HEK293 (cell line): ENCODE measurements around the gene PSD2.

Experiments used
- CTCF ChIA-PET: fragments of 350-600 bp; formaldehyde crosslinking; extraction: SDS; loops from one replicate; lab custom pipeline; 2021; ENCODE audit warnings: antibody characterized with exemption; lab: Yijun Ruan, JAX
- POLR2A ChIA-PET: fragments of 300-600 bp; formaldehyde crosslinking; extraction: SDS; loops from one replicate; lab custom pipeline; 2020; ENCODE audit warnings: antibody characterized with exemption, inconsistent platforms; lab: Yijun Ruan, JAX
- H3K27ac ChIP-seq: fragments of 200-500 bp; sonication (Bioruptor generic); 2 replicates; pipeline ENCODE4 v1.5.1; 2014; ENCODE audit warnings: low read depth, low read length, control low read depth, inconsistent platforms; ENCODE audit errors: extremely low read depth
- H3K36me3 ChIP-seq, 2 experiments: fragments of 200-500 bp in 1 of 2; sonication (Bioruptor generic) in 1 of 2; 1 replicate in 1 of 2; 2 replicates in 1 of 2; pipeline ENCODE4 v1.5.1; 2014 to 2017; ENCODE audit warnings: inconsistent platforms in 2 of 2, low read length in 2 of 2; ENCODE audit not compliant: control insufficient read depth in 2 of 2, insufficient read depth in 1 of 2
- H3K4me1 ChIP-seq: fragments of 200-500 bp; sonication (Bioruptor generic); 2 replicates; pipeline ENCODE4 v1.5.1; 2014; ENCODE audit warnings: mild to moderate bottlenecking, low read length, inconsistent platforms; ENCODE audit not compliant: control insufficient read depth, insufficient read depth
- H3K4me3 ChIP-seq: 2 replicates; pipeline ENCODE4 v1.5.1; 2011; ENCODE audit warnings: low read depth, mild to moderate bottlenecking, control low read depth, low read length, moderate library complexity
- H3K9me3 ChIP-seq: fragments of 200-500 bp; sonication (Bioruptor generic); 2 replicates; pipeline ENCODE4 v1.5.1; 2014; ENCODE audit warnings: low read depth, low read length, inconsistent platforms; ENCODE audit not compliant: control insufficient read depth, insufficient read depth
- GLIS1 ChIP-seq: fragments of 450-650 bp; formaldehyde crosslinking; IDR thresholded peaks from 2 replicates; pipeline ENCODE4 v1.5.1; 2016; ENCODE audit warnings: missing biosample characterization, missing genetic modification characterization
- GLIS2 ChIP-seq: fragments of 450-650 bp; formaldehyde crosslinking; IDR thresholded peaks from 2 replicates; pipeline ENCODE4 v1.5.1; 2016; ENCODE audit warnings: missing biosample characterization, missing genetic modification characterization
- KLF8 ChIP-seq: fragments of 450-650 bp; formaldehyde crosslinking; IDR thresholded peaks from 2 replicates; pipeline ENCODE4 v1.5.1; 2016; ENCODE audit warnings: missing biosample characterization, missing genetic modification characterization
- MEIS1 ChIP-seq: sonication (generic); formaldehyde crosslinking; IDR thresholded peaks from 2 replicates; pipeline ENCODE4 v1.8.1; 2022; ENCODE audit warnings: missing genetic modification reagents, mild to moderate bottlenecking, borderline replicate concordance
- REPIN1 ChIP-seq: fragments of 450-650 bp; formaldehyde crosslinking; IDR thresholded peaks from 2 replicates; pipeline ENCODE4 v1.5.1; 2017; ENCODE audit warnings: missing biosample characterization, missing genetic modification characterization, low read depth
- SCRT2 ChIP-seq: fragments of 450-650 bp; formaldehyde crosslinking; IDR thresholded peaks from 2 replicates; pipeline ENCODE4 v1.5.1; 2016; ENCODE audit warnings: missing biosample characterization, missing genetic modification characterization
- SP7 ChIP-seq: fragments of 450-650 bp; formaldehyde crosslinking; IDR thresholded peaks from 2 replicates; pipeline ENCODE4 v1.5.1; 2016; ENCODE audit warnings: missing biosample characterization, missing genetic modification characterization
- TRIM28 ChIP-seq: IDR thresholded peaks from 2 replicates; pipeline ENCODE4 v1.6.1; 2011; ENCODE audit warnings: low read length, control low read depth, borderline replicate concordance
- ZBTB48 ChIP-seq: fragments of 450-650 bp; formaldehyde crosslinking; IDR thresholded peaks from 2 replicates; pipeline ENCODE4 v1.5.1; 2016; ENCODE audit warnings: missing biosample characterization, missing genetic modification characterization
- ZNF121 ChIP-seq: fragments of 450-650 bp; formaldehyde crosslinking; IDR thresholded peaks from 2 replicates; pipeline ENCODE4 v1.5.1; 2016; ENCODE audit warnings: missing biosample characterization, missing genetic modification characterization
- ZNF138 ChIP-seq: fragments of 450-650 bp; formaldehyde crosslinking; IDR thresholded peaks from 2 replicates; pipeline ENCODE4 v1.5.1; 2016; ENCODE audit warnings: missing biosample characterization, missing genetic modification characterization, borderline replicate concordance
- ZNF148 ChIP-seq: fragments of 450-650 bp; formaldehyde crosslinking; IDR thresholded peaks from 2 replicates; pipeline ENCODE4 v1.5.0; 2017; ENCODE audit warnings: missing biosample characterization, missing genetic modification characterization, borderline replicate concordance
- ZNF16 ChIP-seq: fragments of 450-650 bp; formaldehyde crosslinking; IDR thresholded peaks from 2 replicates; pipeline ENCODE4 v1.5.1; 2016; ENCODE audit warnings: low read depth, missing biosample characterization, missing genetic modification characterization
- ZNF23 ChIP-seq: fragments of 450-650 bp; formaldehyde crosslinking; IDR thresholded peaks from 2 replicates; pipeline ENCODE4 v1.5.1; 2016; ENCODE audit warnings: missing biosample characterization, missing genetic modification characterization, borderline replicate concordance
- ZNF248 ChIP-seq: fragments of 450-650 bp; formaldehyde crosslinking; IDR thresholded peaks from 2 replicates; pipeline ENCODE4 v1.5.1; 2017; ENCODE audit warnings: missing biosample characterization, missing genetic modification characterization
- ZNF26 ChIP-seq: fragments of 450-650 bp; formaldehyde crosslinking; IDR thresholded peaks from 2 replicates; pipeline ENCODE4 v1.5.1; 2016; ENCODE audit warnings: missing biosample characterization, missing genetic modification characterization
- ZNF266 ChIP-seq: fragments of 450-650 bp; formaldehyde crosslinking; IDR thresholded peaks from 2 replicates; pipeline ENCODE4 v1.5.1; 2016; ENCODE audit warnings: missing biosample characterization, missing genetic modification characterization, low read depth
- ZNF341 ChIP-seq: fragments of 450-650 bp; formaldehyde crosslinking; IDR thresholded peaks from 2 replicates; pipeline ENCODE4; 2016; ENCODE audit warnings: low read depth, missing biosample characterization, missing genetic modification characterization
- ZNF510 ChIP-seq: fragments of 450-650 bp; formaldehyde crosslinking; IDR thresholded peaks from 2 replicates; pipeline ENCODE4 v1.5.1; 2018; ENCODE audit warnings: mild to moderate bottlenecking, missing genetic modification characterization, missing biosample characterization; ENCODE audit not compliant: insufficient replicate concordance
- ZNF513 ChIP-seq: fragments of 450-650 bp; IDR thresholded peaks from 2 replicates; pipeline ENCODE4 v1.5.1; 2018; ENCODE audit warnings: missing biosample characterization, missing genetic modification characterization
- ZNF518A ChIP-seq: fragments of 450-650 bp; formaldehyde crosslinking; conservative IDR thresholded peaks from 2 replicates; pipeline ENCODE4 v1.5.1; 2016; ENCODE audit warnings: low read depth, missing biosample characterization, missing genetic modification characterization
- ZNF521 ChIP-seq: fragments of 450-650 bp; formaldehyde crosslinking; IDR thresholded peaks from 2 replicates; pipeline ENCODE4 v1.5.1; 2017; ENCODE audit warnings: missing biosample characterization, mild to moderate bottlenecking, missing genetic modification characterization
- ZNF571 ChIP-seq: fragments of 450-650 bp; formaldehyde crosslinking; IDR thresholded peaks from 2 replicates; pipeline ENCODE4 v1.5.0; 2017; ENCODE audit warnings: missing biosample characterization, missing genetic modification characterization
- ZNF596 ChIP-seq: fragments of 450-650 bp; IDR thresholded peaks from 2 replicates; pipeline ENCODE4 v1.5.0; 2018; ENCODE audit warnings: missing biosample characterization, mild to moderate bottlenecking, missing genetic modification characterization, moderate library complexity
- ZNF621 ChIP-seq: fragments of 450-650 bp; formaldehyde crosslinking; IDR thresholded peaks from 2 replicates; pipeline ENCODE4 v1.5.1; 2017; ENCODE audit warnings: missing biosample characterization, missing genetic modification characterization
- ZNF624 ChIP-seq: fragments of 450-650 bp; formaldehyde crosslinking; IDR thresholded peaks from 2 replicates; pipeline ENCODE4 v1.5.1; 2017; ENCODE audit warnings: missing biosample characterization, missing genetic modification characterization
- ZNF658 ChIP-seq: fragments of 450-650 bp; formaldehyde crosslinking; IDR thresholded peaks from 2 replicates; pipeline ENCODE4; 2016; ENCODE audit warnings: missing biosample characterization, missing genetic modification characterization
- ZNF830 ChIP-seq: fragments of 450-650 bp; IDR thresholded peaks from 2 replicates; pipeline ENCODE4 v1.5.0; 2018; ENCODE audit warnings: missing biosample characterization, missing genetic modification characterization, low read depth, mild to moderate bottlenecking, moderate library complexity
- ZNF837 ChIP-seq: fragments of 450-650 bp; formaldehyde crosslinking; IDR thresholded peaks from 2 replicates; pipeline ENCODE4 v1.5.1; 2016; ENCODE audit warnings: missing biosample characterization, missing genetic modification characterization

The PSD2 gene

GRCh38 chr5:139762615-139763170 lies 32.9 kb upstream of the PSD2 start:
- Histone ChIP-seq H3K9me3 (no peaks in the 10 kb centered on the region), H3K36me3 (no peaks in the 10 kb centered on the region), H3K27ac (no peak overlapping the region), H3K4me3 (no peak overlapping the region), H3K4me1 (no peaks in the 10 kb centered on the region)
- ChIA-PET CTCF (interaction anchor here (0.7 to 10.7 kb wide), 6 partner anchors 8 to 130 kb away, joined by 3 to 269 read pairs (median 3); no protein-coding TSS in a partner anchor), POLR2A (interaction anchor here (1.1 kb wide), 1 partner anchor 115 kb away, joined by 3 read pairs; the partner anchor contains the start of gene CXXC5)
- TF ChIP-seq ZNF513 (no peak), TRIM28 (no peak), ZNF23 (no peak), MEIS1 (CRISPR knock-in tag) (no peak), ZNF26 (tag by site-specific recombination) (no peak), ZNF510 (tag by site-specific recombination) (no peak), ZNF658 (no peak), ZNF837 (tag by site-specific recombination) (no peak), ZNF248 (no peak), REPIN1 (tag by site-specific recombination) (no peak), ZNF571 (no peak), ZNF266 (no peak), ZNF148 (tag by site-specific recombination) (no peak), ZNF621 (no peak), ZNF624 (tag by site-specific recombination) (no peak), GLIS1 (tag by site-specific recombination) (peak; percentile 27), KLF8 (tag by site-specific recombination) (no peak), ZNF341 (peak; percentile 39; the same call in 1 of the 2 replicates), ZNF138 (tag by site-specific recombination) (no peak), ZNF830 (tag by site-specific recombination) (no peak), ZBTB48 (tag by site-specific recombination) (peak; percentile 20; the same call in 1 of the 2 replicates), ZNF521 (no peak), ZNF596 (tag by site-specific recombination) (no peak), ZNF121 (tag by site-specific recombination) (no peak), GLIS2 (tag by site-specific recombination) (peak; percentile 31; the same call in 1 of the 2 replicates), ZNF16 (tag by site-specific recombination) (no peak), SCRT2 (tag by site-specific recombination) (no peak), SP7 (tag by site-specific recombination) (0 out of 2 replicates have a peak, but pooled peaks have one; percentile 21), ZNF518A (tag by site-specific recombination) (no peak)
